Sigmoid colon (tissue), 7 donors: ENCODE measurements around the gene INPP5F. TPM values are rescaled to one million over a fixed set of nuclear protein-coding genes. Genes with fewer than 3 reads are reported as not detected.
"Not testable (repeated sequence)": the region's sequence is repeated elsewhere in the genome, so short reads cannot be mapped to it uniquely, and the experiment has no call there.

ENCODE experiments used
- DNase-seq: peaks from one replicate; pipeline ENCODE4 v3.0.0-alpha.2; 2019
- H3K27ac ChIP-seq, 4 donors: fragments of 200-600 bp; sonication (generic); one replicate each; pipeline ENCODE4 v1.5.1; 2016 to 2019; ENCODE audit warnings: mild to moderate bottlenecking in 1 of 4
- H3K27me3 ChIP-seq, 3 donors: fragments of 200-600 bp; sonication (generic); one replicate each; pipeline ENCODE4 v1.5.1; 2019; ENCODE audit warnings: mild to moderate bottlenecking in 1 of 3
- H3K36me3 ChIP-seq, 4 donors: fragments of 200-600 bp; sonication (generic); one replicate each; pipeline ENCODE4 v1.5.1; 2016 to 2019
- H3K4me1 ChIP-seq, 4 donors: fragments of 200-600 bp; sonication (generic); one replicate each; pipeline ENCODE4 v1.5.1; 2017 to 2019
- H3K4me3 ChIP-seq, 4 donors: fragments of 200-600 bp; sonication (generic); one replicate each; pipeline ENCODE4 v1.5.1; 2017 to 2019; ENCODE audit warnings: mild to moderate bottlenecking in 2 of 4, moderate library complexity in 1 of 4
- H3K9me3 ChIP-seq, 4 donors: fragments of 200-600 bp in 3 of 4; sonication (generic) in 3 of 4; one replicate each; pipeline versions ENCODE4 v1.5.1 to v1.6.1; 2013 to 2019
- EP300 ChIP-seq, 4 donors: sonication (generic); formaldehyde crosslinking; IDR thresholded peaks; one replicate each; pipeline ENCODE4 v1.6.1; 2017; ENCODE audit warnings: antibody characterized with exemption in 4 of 4
- POLR2A ChIP-seq, 2 donors: fragments of 450-650 bp; IDR thresholded peaks; one replicate each; pipeline ENCODE4 v1.6.1; 2016; ENCODE audit warnings: antibody characterized with exemption in 2 of 2, mild to moderate bottlenecking in 2 of 2, moderate library complexity in 2 of 2
- POLR2AphosphoS5 ChIP-seq, 4 donors: sonication (generic); formaldehyde crosslinking; IDR thresholded peaks; one replicate each; pipeline ENCODE4 v1.6.1; 2017; ENCODE audit warnings: antibody characterized with exemption in 4 of 4
- WGBS, 2 donors: extraction: QIAGEN DNeasy Blood & Tissue Kit; methylation state at CpG; one replicate each; pipeline ENCODE4 v1.1.7; 2013; 5-methylcytosine and 5-hydroxymethylcytosine counted together
- intact Hi-C: fragments of 100-400 bp; cut with DNase I; formaldehyde crosslinking; loops from one replicate; pipeline ENCODE4 v1.15.1; 2023
- polyA plus RNA-seq, 3 donors: library from polyadenylated mRNA; stranded (reverse); fragments of 200-250 nt; gene quantifications; one replicate each; pipeline ENCODE4 v1.2.3, GENCODE V29; 2013
- total RNA-seq, 4 donors: library from RNA; depleted of rRNA; stranded (reverse); fragments of >200 nt; gene quantifications; one replicate each; pipeline ENCODE4 v1.1.0, GENCODE V29; 2016
- TF ChIP-seq, protein P1 (sequence below), 4 experiments: fragments of 450-650 bp in 3 of 4; fragments of 200-600 bp in 1 of 4; IDR thresholded peaks; one replicate each; pipeline ENCODE4 v1.5.1; 2016 to 2019; ENCODE audit warnings: antibody characterized with exemption in 4 of 4, mild to moderate bottlenecking in 3 of 4, moderate library complexity in 2 of 4
- donor health status: healthy with polysubstance abuse.
- donor health status: Bipolar disorder and iron deficiency.
- donor health status: healthy.

Gene INPP5F
- total and polyA plus RNA-seq, 7 donors: 4.4 to 22.2 (median 16.0) TPM

DNA sequence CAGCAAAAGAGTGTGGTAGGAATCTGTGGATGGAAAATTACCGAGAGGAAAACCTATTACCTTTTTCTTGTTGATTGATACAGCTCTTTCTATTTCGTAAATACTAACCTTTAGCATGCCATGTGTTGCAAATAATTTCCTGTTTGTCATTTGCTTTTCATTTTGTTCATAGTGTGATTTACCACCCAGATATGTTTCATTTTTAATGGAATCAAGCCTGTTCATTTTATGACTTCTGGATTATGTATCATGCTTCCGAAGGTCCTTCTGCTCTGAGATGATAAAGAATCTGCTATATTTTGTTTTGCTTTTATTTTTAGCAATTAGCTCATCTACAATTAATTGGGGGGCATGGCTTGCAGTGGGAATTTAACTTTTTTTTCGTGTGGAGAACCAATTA lies 46.5 kb downstream of the INPP5F start:
- Histone ChIP-seq H3K4me3 (no peak overlapping the region), H3K27me3 (no peaks in the 10 kb centered on the region), H3K36me3 (no peaks in the 10 kb centered on the region), H3K27ac (peak overlapping the region in 3 of 4 donors; percentile 48 to 80 (median 59)), H3K4me1 (peaks cover 0 to 59% (median 50%) of the 10 kb centered on the region in 4 donors), H3K9me3 (no peaks in the 10 kb centered on the region)
- no peak for TF ChIP-seq POLR2AphosphoS5 (IDR thresholded peaks at IDR 0.05)
- TF ChIP-seq, protein P1, sequence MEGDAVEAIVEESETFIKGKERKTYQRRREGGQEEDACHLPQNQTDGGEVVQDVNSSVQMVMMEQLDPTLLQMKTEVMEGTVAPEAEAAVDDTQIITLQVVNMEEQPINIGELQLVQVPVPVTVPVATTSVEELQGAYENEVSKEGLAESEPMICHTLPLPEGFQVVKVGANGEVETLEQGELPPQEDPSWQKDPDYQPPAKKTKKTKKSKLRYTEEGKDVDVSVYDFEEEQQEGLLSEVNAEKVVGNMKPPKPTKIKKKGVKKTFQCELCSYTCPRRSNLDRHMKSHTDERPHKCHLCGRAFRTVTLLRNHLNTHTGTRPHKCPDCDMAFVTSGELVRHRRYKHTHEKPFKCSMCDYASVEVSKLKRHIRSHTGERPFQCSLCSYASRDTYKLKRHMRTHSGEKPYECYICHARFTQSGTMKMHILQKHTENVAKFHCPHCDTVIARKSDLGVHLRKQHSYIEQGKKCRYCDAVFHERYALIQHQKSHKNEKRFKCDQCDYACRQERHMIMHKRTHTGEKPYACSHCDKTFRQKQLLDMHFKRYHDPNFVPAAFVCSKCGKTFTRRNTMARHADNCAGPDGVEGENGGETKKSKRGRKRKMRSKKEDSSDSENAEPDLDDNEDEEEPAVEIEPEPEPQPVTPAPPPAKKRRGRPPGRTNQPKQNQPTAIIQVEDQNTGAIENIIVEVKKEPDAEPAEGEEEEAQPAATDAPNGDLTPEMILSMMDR (IDR thresholded peaks at IDR 0.05): no peak
- TF ChIP-seq EP300 (IDR thresholded peaks at IDR 0.05): no peak
- intact Hi-C loops: no loop called here
- 89 to 91% methylated on average over 4 of the region's 4 CpGs for WGBS, 2 donors
- DNase-seq: no peak

DNA sequence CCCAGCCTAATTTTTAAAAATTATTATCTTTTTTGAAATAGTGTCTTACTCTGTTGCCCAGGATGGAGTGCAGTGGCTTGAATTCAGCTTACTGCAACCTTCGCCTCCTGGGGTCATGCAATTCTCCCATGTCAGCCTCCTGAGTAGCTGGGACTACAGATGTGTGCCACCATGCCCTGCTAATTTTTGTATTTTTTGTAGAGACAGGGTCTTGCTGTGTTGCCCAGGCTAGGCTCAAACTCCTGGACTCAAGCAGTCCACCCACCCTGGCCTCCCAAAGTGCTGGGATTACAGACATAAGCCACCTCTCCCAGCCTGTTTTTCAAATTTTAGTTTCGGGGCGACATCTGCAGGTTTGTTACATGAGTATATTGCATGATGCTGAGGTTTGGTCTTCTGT lies 47.2 kb downstream of the INPP5F start:
- H3K4me3 ChIP-seq, H3K27me3 ChIP-seq, DNase-seq, H3K36me3 ChIP-seq, intact Hi-C loops, H3K9me3 ChIP-seq: not testable (repeated sequence)
- Histone ChIP-seq H3K4me1 (peaks cover 0 to 52% (median 45%) of the 10 kb centered on the region in 4 donors), H3K27ac (peak overlapping the region in 3 of 4 donors; percentile 48 to 80 (median 59))
- 98 to 99% methylated on average over 3 of the region's 3 CpGs for whole genome bisulfite sequencing, 2 donors

DNA sequence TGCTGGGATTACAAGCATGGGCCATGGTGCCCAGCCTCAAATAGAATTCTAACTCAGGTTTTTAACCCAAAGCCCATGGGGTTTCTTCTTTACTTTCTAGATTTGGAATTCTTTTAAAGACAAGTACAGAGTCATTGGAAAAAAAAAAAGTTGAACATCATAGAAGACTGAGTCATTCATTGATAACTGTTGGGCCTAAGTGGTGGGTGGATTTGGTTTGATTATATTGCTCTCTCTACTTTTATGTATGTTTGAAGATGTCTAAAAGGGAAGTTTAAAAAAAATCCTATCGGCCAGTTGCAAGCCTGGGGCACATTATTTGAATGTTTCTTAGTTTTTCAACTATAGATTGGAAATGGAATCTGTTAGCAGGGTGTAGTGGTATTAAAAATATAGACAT lies 49.7 kb downstream of the INPP5F start:
- H3K9me3 ChIP-seq: no peaks in the 10 kb centered on the region
- WGBS, 2 donors: 78 to 82% methylated on average over 1 of the region's 1 CpG
- TF ChIP-seq, protein P1 (IDR thresholded peaks at IDR 0.05): no peak
- H3K27me3 ChIP-seq: no peaks in the 10 kb centered on the region
- intact Hi-C loops: no loop called here
- no peak for DNase-seq
- no peak overlapping the region for H3K27ac ChIP-seq
- peaks cover 0 to 28% (median 22%) of the 10 kb centered on the region in 4 donors for H3K4me1 ChIP-seq
- H3K4me3 ChIP-seq: no peak overlapping the region
- no peaks in the 10 kb centered on the region for H3K36me3 ChIP-seq

DNA sequence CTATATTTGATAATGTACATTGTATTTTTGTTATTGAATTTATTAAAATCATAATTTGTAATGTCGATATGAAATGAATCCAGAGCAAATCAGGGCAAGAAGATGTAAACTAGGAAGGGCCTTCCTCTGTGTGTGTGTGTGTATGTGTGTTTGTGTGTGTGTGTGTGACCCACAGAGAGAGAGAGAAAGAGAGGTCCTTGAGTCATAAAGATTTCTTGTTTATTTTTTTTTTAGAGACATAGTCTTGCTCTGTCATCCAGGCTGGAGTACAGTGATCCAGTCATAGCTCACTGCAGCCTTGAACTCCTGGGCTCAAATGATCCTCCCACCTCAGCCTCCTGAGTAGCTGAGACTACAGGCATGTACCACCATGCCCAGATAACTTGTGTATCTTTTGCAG lies 50.7 kb downstream of the INPP5F start:
- DNase-seq: no peak
- H3K4me1 ChIP-seq: peaks cover 0 to 18% (median 13%) of the 10 kb centered on the region in 4 donors
- no peak overlapping the region for H3K27ac ChIP-seq
- no peaks in the 10 kb centered on the region for H3K9me3 ChIP-seq
- no peaks in the 10 kb centered on the region for H3K36me3 ChIP-seq
- no peaks in the 10 kb centered on the region for H3K27me3 ChIP-seq
- no peak for TF ChIP-seq EP300 (IDR thresholded peaks at IDR 0.05)
- TF ChIP-seq, protein P1 (IDR thresholded peaks at IDR 0.05): no peak
- TF ChIP-seq POLR2AphosphoS5 (IDR thresholded peaks at IDR 0.05): no peak
- no peak for TF ChIP-seq POLR2A (IDR thresholded peaks at IDR 0.05)
- intact Hi-C loops: no loop called here
- H3K4me3 ChIP-seq: no peak overlapping the region
- 47 to 97% methylated on average over 1 of the region's 1 CpG for WGBS, 2 donors

DNA sequence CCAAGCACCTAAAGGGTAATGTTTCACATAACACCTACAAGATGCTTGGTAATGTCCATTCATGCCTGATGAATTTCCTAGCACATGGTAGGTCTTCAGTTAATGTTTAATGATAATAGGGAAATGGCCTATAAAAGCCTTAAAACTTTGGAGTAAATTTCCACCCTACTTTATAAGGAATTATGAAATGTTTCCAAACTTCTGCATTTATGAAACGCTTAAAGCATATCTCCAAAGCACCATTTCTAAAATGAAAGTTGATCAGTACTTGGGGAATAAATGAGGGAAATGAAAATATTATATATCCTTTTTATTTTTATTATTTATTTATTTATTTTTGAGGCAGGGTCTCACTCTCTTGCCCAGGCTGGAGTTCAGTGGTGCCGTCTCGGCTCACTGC lies 51.8 kb downstream of the INPP5F start:
- Histone ChIP-seq H3K27ac (no peak overlapping the region), H3K9me3 (no peaks in the 10 kb centered on the region), H3K27me3 (no peaks in the 10 kb centered on the region), H3K4me1 (peaks cover 0 to 14% (median 8%) of the 10 kb centered on the region in 4 donors), H3K36me3 (no peaks in the 10 kb centered on the region), H3K4me3 (no peak overlapping the region)
- 96 to 98% methylated on average over 3 of the region's 3 CpGs for WGBS, 2 donors
- no peak for TF ChIP-seq EP300 (IDR thresholded peaks at IDR 0.05)
- no peak for TF ChIP-seq POLR2AphosphoS5 (IDR thresholded peaks at IDR 0.05)
- TF ChIP-seq POLR2A (IDR thresholded peaks at IDR 0.05): no peak
- TF ChIP-seq, protein P1 (IDR thresholded peaks at IDR 0.05): no peak
- no peak for DNase-seq
- intact Hi-C loops: no loop called here
